ENCODE results near the gene C16orf95. TPM values are rescaled to one million over a fixed set of nuclear protein-coding genes. Genes with fewer than 3 reads are reported as not detected.
A peak's percentile ranks its signal among the peaks of the same experiment; 100 is the strongest.
"Not testable (repeated sequence)": the region's sequence is repeated elsewhere in the genome, so short reads cannot be mapped to it uniquely, and the experiment has no call there.

Gene C16orf95
- total RNA-seq, 1 donor from 2014 or later = 6.9 TPM

- Mint-ChIP-seq H3K27me3 (ENCODE audit: low read depth) (no peaks in the 10 kb centered on the region), H3K4me1 (ENCODE audit: low read depth) (peaks cover 8% of the 10 kb centered on the region), H3K4me3 (ENCODE audit: unreplicated experiment) (no peak overlapping the region), H3K36me3 (ENCODE audit: low read depth) (peaks cover 2% of the 10 kb centered on the region), H3K9me3 (ENCODE audit: low read depth) (peaks cover 4% of the 10 kb centered on the region), H3K27ac (ENCODE audit: unreplicated experiment) (no peak overlapping the region)
- no peak for DNase-seq (ENCODE audit: low spot score)
- TF ChIP-seq CTCF (IDR thresholded peaks at IDR 0.05) = no peak
Observed at GRCh38 chr16:87263418-87264052, 53.7 kb downstream of the C16orf95 start.

- TF ChIP-seq CTCF (IDR thresholded peaks at IDR 0.05) = no peak
- H3K9me3 Mint-ChIP-seq (ENCODE audit: low read depth) = peaks cover 4% of the 10 kb centered on the region
- H3K27me3 Mint-ChIP-seq (ENCODE audit: low read depth) = no peaks in the 10 kb centered on the region
- H3K4me1 Mint-ChIP-seq (ENCODE audit: low read depth) = peaks cover 5% of the 10 kb centered on the region
- no peak for DNase-seq (ENCODE audit: low spot score)
- H3K36me3 Mint-ChIP-seq (ENCODE audit: low read depth) = peaks cover 3% of the 10 kb centered on the region
- H3K4me3 Mint-ChIP-seq (ENCODE audit: unreplicated experiment) = no peak overlapping the region
- H3K27ac Mint-ChIP-seq (ENCODE audit: unreplicated experiment) = no peak overlapping the region
Observed at GRCh38 chr16:87259431-87259830, 57.8 kb downstream of the C16orf95 start.

GRCh38 chr16:87258653-87259052, 58.5 kb downstream of the C16orf95 start:
- not testable (repeated sequence) for DNase-seq (ENCODE audit: low spot score); H3K4me1 Mint-ChIP-seq (ENCODE audit: low read depth); H3K9me3 Mint-ChIP-seq (ENCODE audit: low read depth); H3K27ac Mint-ChIP-seq (ENCODE audit: unreplicated experiment); H3K4me3 Mint-ChIP-seq (ENCODE audit: unreplicated experiment); H3K36me3 Mint-ChIP-seq (ENCODE audit: low read depth); H3K27me3 Mint-ChIP-seq (ENCODE audit: low read depth)

- Mint-ChIP-seq H3K4me1 (ENCODE audit: low read depth) (no peaks in the 10 kb centered on the region), H3K27ac (ENCODE audit: unreplicated experiment) (no peak overlapping the region), H3K36me3 (ENCODE audit: low read depth) (peaks cover 3% of the 10 kb centered on the region), H3K4me3 (ENCODE audit: unreplicated experiment) (no peak overlapping the region), H3K27me3 (ENCODE audit: low read depth) (no peaks in the 10 kb centered on the region), H3K9me3 (ENCODE audit: low read depth) (peaks cover 10% of the 10 kb centered on the region)
- peak; percentile 59 for DNase-seq (ENCODE audit: low spot score)
- TF ChIP-seq CTCF (IDR thresholded peaks at IDR 0.05) = no peak
Observed at GRCh38 chr16:87255866-87256265, 61.3 kb downstream of the C16orf95 start.

DNA sequence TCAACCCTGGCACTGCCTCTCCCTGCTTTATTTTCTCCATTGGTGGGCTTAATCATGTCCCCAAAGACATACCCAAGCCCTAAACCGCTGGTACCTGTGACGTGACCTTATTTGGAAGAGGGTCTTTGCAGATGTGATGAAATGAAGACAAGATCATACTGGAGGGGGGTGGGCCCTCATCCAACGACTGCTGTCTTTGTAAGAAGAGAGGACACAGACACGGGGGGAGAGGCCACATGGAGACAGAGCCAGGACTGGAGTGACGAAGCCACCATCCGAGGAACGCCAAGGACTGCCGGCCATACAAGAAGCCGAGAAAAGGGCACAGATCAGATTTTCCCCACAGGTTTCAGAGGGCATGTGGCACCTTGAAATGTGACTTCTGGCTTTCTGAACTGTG, 62.5 kb downstream of the C16orf95 start:
- no peaks in the 10 kb centered on the region for H3K4me1 Mint-ChIP-seq (ENCODE audit: low read depth)
- no peaks in the 10 kb centered on the region for H3K27me3 Mint-ChIP-seq (ENCODE audit: low read depth)
- no peak for TF ChIP-seq CTCF (IDR thresholded peaks at IDR 0.05)
- no peak overlapping the region for H3K27ac Mint-ChIP-seq (ENCODE audit: unreplicated experiment)
- peak; percentile 74 for DNase-seq (ENCODE audit: low spot score)
- H3K36me3 Mint-ChIP-seq (ENCODE audit: low read depth) = peaks cover 1% of the 10 kb centered on the region
- H3K4me3 Mint-ChIP-seq (ENCODE audit: unreplicated experiment) = no peak overlapping the region
- peaks cover 6% of the 10 kb centered on the region for H3K9me3 Mint-ChIP-seq (ENCODE audit: low read depth)

DNA sequence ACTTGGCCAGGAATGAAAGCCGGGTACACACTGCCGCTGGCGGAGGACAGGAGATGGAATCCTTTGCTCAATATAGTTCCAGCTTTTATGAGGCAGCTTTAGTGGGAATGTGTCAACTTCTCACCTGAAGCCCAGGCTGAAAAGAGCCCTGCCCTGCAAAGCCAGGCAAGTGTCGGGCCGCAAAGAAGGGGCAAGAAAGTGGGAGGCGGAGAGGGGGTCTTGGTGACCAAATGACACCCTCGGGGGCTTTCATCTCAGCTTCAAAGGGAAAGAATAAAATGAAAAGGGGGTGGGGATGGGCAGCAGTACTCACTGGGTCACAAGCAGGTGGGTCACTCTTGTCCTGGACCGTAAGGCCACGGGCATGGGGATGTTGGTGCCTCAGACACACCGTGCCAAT, 62.9 kb downstream of the C16orf95 start:
- H3K27ac Mint-ChIP-seq (ENCODE audit: unreplicated experiment) = no peak overlapping the region
- H3K36me3 Mint-ChIP-seq (ENCODE audit: low read depth) = peaks cover 1% of the 10 kb centered on the region
- no peaks in the 10 kb centered on the region for H3K27me3 Mint-ChIP-seq (ENCODE audit: low read depth)
- H3K9me3 Mint-ChIP-seq (ENCODE audit: low read depth) = peaks cover 6% of the 10 kb centered on the region
- no peak for TF ChIP-seq CTCF (IDR thresholded peaks at IDR 0.05)
- peak; percentile 40 for DNase-seq (ENCODE audit: low spot score)
- H3K4me3 Mint-ChIP-seq (ENCODE audit: unreplicated experiment) = no peak overlapping the region
- H3K4me1 Mint-ChIP-seq (ENCODE audit: low read depth) = no peaks in the 10 kb centered on the region

All from chondrocyte (in vitro differentiated cells).